Vagina (tissue), 2 donors: ENCODE data around the gene CNTNAP4.

ENCODE experiments used
- POLR2A ChIP-seq, 2 donors: fragments of 450-650 bp; IDR thresholded peaks; one replicate each; pipeline ENCODE4 v1.6.1; 2017; ENCODE audit warnings: antibody characterized with exemption in 2 of 2, mild to moderate bottlenecking in 2 of 2, moderate library complexity in 2 of 2
- POLR2AphosphoS5 ChIP-seq, 2 donors: sonication (generic); formaldehyde crosslinking; IDR thresholded peaks; one replicate each; pipeline ENCODE4 v1.9.0; 2017; ENCODE audit warnings: antibody characterized with exemption in 2 of 2, mild to moderate bottlenecking in 2 of 2, low read depth in 1 of 2; ENCODE audit not compliant: insufficient read depth in 1 of 2

- TF ChIP-seq POLR2AphosphoS5 (IDR thresholded peaks at IDR 0.05; ENCODE audit: insufficient read depth in 1 of 2, low read depth in 1 of 2), result no peak
- TF ChIP-seq POLR2A (IDR thresholded peaks at IDR 0.05), result no peak
Measured at GRCh38 chr16:76583466-76583865, 306.3 kb downstream of the CNTNAP4 start.
